Measurements from ENCODE around the gene NOP53.
"Not testable (repeated sequence)": the region's sequence is repeated elsewhere in the genome, so short reads cannot be mapped to it uniquely, and the experiment has no call there.

GRCh38 chr19:47771291-47771690 is 25.9 kb downstream of the NOP53 start:
- TF ChIP-seq POLR2AphosphoS5 (IDR thresholded peaks at IDR 0.05; ENCODE audit: borderline replicate concordance, low read depth, low read length); EZH2 (IDR thresholded peaks at IDR 0.05): not testable (repeated sequence)

All from SK-N-MC (cell line).